8988T (cell line): ENCODE results near the gene RAB8B.
A peak's percentile ranks its signal among the peaks of the same experiment; 100 is the strongest.

Source experiments
- DNase-seq: peaks from one replicate; pipeline ENCODE4 v3.0.0; 2011

The RAB8B gene

DNA sequence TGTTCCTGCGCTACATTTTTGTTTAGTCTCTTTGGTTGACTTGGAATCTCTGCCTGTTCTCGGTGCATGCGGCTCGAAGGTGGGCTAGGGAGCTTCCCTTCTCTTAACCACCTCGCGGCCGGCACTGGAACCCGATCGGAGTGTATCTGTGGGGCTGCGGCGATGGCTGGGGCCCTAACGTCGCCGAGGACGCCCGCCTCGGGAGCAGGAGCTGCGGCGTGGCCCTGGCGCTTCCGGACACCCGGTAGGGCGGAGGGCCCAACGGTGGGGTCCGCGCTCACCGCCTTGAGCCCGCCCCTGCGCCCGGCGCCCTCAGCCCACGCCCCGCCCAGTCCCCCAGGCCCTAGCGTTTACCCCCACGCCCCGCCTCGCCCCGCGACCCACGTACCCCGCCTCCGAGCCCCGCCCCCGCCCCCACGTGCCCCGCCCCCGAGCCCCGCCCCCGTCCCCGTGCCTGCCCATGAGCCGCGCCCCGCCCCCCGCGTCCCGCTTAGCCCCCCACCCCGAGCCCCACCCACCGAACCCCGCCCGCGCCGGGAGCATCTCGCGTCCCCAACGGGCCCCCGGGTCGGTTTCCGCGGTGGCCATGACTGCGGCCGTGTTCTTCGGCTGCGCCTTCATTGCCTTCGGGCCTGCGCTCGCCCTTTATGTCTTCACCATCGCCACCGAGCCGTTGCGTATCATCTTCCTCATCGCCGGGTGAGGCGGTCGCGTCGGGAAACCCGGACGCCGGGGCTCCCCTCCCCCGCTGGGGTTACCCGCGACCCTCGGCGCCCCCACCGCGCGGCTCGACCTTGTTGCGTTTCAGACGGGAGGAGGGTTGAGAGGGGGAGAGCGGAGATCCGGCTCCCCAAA, 87.9 kb downstream of the RAB8B start, which contains the start of gene APH1B:
Gene APH1B, plus strand, starts transcription at position 568 of the 855 bp plus-strand sequence. Its CDS starts 19 bp downstream, at position 587.
- peak; percentile 33 for DNase-seq

DNA sequence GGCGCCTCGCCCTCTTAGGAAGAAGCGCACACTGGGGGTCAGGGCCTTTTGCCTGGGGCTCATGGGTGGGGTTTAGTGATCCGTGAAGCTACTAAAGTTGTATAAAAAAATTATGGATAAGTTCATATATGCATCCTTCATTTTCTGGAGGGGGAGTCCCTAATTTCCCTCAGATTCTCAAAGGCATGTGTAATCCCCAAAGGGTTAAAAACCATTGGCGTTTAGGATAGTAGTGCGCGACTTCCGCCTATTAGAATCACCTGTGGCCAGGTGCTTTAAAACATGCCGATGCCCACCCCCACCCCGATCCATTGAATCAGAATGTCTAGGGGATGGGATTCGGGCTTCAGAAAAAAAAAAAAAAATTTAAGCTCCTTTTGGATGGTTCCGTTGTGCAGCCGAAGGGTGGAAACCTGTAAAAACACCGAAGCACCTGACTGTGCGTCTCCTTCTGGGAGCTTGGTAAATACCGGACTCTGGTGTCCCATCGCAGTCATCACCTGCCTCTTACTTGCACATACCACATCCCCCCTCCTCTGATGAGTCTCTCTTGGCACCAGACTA, 88.6 kb downstream of the RAB8B start:
- DNase-seq, result no peak

DNA sequence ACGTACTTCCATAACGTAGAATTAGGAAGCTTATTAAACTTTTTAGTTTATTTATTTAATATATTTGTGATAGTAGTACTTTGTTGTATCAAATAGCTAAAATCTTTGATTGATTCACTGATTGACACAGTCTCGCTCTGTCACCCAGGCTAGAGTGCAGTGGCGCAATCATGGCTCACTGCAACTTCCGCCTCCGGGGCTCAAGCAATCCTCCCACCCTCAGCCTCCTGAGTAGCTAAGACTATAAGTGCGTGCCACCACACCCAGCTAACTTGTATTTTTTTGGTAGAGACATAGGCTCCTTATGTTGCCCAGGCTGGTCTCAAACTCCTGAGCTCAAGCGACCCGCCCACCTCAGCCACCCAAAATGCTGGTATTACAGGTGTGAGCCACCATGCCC, 93.7 kb downstream of the RAB8B start:
- DNase-seq, result no peak

DNA sequence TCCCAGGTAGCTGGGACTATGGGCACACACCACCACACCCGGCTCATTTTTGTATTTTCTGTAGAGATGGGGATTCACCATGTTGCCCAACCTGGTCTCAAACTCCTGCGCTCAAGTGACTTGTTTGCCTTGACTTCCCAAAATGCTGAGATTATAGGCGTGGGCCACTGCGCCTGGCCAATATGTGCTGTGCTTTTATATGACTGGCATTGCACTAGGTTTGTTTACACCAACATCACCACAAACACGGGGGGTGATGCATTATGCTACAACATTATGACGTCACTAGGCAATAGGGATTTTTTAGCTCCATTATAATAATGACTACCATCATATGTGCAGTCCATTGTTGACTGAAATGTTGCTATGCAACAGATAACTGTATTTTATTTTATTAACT, 94.9 kb downstream of the RAB8B start:
- no peak for DNase-seq

DNA sequence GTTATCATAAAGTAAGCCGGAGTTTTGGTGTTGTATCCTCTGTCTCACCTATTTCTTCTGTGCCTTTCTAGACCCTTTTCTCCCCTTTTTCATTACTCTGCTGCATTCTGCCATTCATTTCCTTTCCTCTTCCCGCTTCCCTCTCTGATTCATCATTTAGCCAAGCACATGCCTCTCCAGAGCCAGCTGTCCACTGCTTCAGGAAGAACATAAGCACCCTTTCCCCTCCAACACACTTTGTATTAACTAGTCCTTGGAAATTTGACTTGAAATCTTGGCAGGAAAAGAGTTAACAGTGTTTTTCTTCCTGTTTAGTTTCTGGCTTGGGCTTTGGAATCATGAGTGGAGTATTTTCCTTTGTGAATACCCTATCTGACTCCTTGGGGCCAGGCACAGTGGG, 97.7 kb downstream of the RAB8B start:
- no peak for DNase-seq

DNA sequence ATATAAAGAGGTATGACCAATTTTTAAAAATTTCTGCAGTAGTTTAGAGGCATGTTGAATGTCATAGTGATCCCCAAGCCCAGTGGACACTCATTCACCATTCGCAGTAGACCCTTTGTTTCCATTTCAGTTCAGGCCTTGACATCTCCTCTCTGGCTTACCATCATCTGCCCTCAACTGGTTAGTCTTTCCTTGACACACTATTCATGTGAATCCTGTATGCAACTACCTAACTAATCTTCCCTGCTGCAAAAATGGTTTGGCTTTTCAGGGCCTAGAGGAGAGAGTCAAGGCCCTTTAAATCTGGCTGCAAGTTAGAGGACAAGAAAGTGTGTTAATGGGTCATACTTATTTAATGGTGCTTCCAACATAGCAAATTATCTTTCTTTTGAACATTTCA, 98.9 kb downstream of the RAB8B start:
- DNase-seq, result no peak

DNA sequence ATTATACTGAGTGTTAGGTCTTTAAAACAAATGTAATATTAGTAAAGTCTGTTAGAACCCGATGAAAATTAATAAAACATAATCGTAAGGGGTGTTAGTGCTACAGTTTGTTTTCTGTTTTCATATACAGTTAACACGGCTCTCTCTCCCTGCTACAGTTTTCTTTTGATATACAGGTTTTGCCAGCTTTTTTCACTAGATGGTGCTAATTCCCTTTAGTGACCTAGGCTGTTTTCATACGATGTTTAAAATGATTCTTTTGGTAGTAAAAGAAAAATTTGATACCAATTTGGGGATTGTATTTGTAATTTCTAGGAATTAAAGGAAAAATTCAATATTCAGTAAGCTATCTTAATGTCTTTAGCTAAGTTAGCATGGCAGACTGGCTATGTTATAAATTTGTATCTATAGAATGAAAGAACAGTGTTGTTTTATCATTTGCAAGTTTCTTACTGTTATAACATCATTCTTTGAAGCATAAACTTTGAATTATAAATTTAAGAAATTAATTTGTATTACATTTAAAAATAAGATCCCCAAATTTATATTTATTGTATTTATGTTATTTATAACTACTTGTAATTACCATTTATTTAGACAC, 99.5 kb downstream of the RAB8B start:
- no peak for DNase-seq

DNA sequence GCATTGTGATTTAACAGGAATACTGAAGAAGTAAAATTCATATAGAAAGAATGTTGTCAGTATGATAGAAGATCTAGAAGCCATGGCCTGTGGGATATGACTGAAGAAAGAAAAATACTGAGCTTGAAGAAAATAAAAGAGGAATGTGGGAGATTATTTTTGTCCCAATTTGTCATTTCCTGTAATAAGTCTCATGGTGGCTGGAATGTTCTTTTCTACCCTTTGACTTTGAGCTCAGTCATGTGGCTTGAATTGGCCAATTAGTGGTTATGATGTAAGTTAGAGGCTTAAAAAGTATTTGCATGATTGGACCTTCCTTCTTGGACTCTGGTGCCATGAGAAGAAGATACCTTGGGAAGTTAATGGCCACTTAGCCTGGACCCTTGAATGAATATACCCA, 102.1 kb downstream of the RAB8B start:
- no peak for DNase-seq

DNA sequence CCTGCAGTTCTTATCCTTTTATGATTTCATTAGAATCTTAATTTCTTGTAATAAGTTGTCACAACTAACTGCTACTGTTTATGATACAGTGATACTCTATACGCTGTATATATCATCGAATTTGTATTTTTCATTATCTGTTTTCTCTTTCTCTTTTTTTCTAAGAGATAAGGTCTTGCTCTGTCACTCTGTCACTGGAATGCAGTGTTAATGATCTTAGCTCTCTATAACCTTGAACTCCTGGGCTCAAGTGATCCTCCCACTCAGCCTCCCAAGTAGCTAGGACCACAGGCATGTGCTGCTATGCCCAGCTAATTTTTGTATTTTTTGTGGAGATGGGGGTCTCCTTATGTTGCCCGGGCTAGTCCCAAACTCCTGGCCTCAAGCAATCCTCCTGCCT, 102.8 kb downstream of the RAB8B start:
- DNase-seq, result no peak

DNA sequence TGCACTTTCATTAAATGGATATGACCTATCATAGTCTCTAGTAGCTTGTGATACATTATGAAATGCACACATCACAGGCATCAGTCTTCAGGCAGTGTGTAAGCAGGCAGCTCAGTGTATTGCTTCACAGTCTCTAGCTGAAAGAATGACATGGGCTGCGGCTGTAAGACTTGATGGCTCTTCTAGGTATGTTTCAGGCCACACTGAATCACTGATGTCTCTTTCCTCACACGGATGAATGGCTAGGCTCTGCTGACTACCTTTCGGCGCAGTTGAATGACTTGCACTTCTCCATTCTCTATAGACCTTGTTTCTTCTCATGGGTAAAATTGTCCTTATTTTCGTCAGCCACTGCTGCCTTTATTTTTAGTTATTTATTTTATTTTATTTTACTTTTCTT, 103.4 kb downstream of the RAB8B start:
- no peak for DNase-seq

DNA sequence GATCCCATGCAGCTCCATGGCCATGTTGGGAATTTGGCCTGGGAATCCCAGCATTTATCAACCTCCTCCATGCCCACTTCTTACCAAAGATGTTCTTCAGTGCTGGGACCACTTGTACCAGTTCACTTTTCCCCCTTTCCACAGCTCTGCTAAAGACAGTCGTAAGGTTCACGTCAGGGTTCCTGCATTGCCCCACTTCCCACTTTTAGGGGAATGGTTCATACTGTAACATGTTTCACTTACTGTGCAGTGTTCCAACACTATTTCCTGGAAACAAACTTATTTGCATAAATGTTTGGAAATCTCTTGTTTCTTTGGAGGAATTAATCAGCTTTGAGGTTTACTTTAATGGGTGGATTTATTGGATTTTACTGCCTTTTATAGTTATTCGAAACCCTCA, 105.0 kb downstream of the RAB8B start:
- no peak for DNase-seq

DNA sequence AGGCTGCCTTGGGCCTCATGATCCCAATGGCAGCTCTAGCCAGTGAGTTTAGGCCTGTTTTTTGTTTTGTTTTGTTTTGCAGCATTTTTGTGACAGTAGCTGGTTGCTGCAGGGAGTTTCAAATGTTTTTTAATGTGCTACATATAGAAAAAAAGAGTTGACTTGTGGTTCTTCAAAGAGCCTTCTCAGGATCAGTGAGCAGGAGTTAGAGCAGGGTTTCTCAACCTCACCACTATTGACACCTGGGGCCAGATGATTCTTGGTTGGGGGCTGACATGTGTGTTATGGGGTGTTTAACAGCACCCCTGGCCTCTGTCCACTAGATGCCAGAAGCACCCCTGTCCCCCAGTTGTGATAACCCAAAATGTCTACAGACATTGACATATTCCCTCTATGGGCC, 105.9 kb downstream of the RAB8B start:
- DNase-seq, result no peak

DNA sequence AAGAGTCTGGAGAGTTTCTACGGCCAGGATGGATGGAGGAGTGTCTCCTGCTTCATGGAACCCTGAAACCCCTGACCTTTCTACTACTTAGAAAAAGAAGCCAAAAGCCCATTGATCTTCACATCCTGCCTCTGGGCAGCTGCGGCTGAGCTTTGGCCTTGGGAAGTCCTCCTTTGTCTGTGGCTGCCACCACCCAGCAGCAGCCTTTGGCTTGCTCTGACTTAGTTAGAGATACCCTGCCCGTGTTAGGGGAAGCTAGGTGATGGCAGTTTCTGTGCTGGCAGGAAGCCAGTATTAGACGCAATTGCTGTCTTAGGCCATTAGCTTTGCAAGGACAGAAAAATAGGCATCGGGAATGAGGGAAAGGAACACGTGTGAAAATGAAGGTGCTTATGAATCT, 106.8 kb downstream of the RAB8B start:
- DNase-seq, result no peak

DNA sequence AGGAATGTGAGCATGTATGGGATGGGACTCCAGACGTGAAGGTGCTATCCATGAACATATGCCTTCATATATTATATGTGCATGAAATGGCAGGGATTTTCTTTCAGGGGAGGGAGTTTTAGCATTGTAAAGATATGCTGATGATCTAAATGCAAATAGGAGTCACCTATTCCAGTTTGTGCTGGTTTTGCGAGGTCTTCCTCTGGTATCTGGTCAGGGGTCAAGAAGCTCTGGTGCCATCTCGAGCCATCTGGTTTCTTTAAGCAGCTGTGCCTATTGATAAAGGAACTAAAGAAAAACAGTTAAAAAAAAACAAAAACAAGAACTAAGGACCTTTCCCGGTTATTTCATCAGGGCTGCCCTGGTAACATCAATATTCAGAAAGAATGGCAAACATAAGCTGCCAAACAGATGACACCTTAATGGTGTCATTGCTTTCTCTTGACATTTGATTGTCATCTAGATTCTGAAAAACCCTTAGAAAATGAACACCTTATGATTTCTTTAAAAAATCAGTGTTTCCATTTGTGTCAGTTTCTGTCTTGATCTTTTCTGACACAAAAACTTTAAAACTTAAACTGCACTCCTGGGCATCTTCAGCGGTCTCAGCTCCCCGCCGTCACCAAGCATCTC, 110.7 kb downstream of the RAB8B start:
- no peak for DNase-seq

DNA sequence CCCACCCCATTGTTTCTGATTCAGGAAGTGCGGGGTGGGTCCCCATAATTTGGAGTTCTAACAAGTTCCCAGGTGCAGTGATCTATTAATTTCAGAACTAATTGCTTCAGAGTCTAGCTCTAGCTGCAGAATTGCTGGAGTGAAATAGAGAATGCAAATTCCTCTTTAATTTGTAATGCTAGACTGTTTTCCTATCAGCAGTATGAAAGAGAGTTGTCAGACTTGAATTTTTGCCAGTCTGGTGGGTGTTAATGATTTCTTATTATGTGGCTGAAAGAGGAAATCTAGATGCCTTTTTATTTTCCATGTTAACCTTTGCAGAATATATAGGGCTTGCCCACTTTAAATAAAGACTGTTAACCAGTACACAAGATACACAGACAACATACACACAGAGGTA, 111.7 kb downstream of the RAB8B start:
- no peak for DNase-seq

DNA sequence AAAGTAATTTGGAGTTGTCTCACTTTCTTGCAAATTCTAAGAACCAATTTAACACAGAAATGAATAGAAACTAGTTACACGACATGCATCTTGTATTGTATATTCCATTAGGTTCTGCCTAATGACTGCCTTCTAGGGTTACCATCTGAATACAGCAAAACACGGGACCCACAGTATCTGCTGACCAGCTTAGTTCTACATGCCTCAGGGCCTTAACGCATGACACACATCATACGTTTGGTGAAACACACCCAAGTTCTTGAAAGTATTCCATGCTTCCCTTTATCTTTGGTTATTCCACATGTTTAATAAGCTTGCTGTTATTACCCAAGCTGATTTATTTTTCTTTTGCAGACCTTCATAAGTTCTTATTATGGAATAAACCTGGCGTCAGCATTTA, 115.9 kb downstream of the RAB8B start:
- DNase-seq, result no peak

DNA sequence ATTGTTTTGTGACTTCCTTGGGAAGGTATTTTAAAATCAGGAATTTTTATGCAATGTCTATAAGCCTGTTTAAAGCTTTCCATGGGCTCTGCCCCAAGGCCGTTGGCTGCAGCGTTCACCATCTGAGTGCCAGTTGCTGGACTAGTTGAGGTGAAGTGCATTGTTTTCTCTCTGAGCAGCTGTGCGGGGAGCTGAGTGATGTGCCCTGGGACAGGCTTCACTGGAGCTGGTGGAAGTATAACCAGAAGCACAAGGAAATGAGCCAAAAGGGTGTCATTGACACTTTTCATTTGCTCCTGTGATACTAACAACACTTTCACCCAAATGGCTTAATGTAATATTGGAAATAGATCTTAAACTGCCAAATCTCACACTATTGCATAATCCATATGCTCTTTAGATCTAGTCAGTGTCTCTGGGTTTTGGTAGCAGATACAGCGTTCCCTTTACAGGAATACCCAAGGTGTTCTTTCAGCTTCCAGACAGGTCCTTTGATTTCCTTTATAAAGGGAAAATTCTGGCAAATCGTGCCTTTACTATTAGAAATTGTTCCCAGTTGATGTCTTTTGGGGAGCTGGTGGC, 117.2 kb downstream of the RAB8B start:
- no peak for DNase-seq

DNA sequence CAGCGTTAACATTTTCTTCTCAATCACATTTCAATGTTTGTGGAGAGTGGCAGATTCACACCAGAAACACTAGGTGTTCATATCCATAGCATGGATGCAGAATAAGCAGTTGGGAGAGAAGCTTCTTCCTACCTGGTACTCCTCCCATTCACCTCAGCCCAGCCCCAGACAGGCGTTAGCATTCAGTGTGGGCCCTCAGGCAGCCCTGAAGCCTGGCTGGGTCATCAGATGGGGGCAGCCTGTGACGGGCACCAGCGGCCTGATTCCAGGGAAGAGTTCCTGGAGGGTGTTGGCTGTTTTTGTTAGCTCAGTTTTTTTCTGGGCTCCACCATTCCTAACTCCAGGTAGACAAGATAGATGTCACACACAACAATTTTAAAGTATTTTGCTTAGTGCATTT, 119.1 kb downstream of the RAB8B start:
- no peak for DNase-seq

DNA sequence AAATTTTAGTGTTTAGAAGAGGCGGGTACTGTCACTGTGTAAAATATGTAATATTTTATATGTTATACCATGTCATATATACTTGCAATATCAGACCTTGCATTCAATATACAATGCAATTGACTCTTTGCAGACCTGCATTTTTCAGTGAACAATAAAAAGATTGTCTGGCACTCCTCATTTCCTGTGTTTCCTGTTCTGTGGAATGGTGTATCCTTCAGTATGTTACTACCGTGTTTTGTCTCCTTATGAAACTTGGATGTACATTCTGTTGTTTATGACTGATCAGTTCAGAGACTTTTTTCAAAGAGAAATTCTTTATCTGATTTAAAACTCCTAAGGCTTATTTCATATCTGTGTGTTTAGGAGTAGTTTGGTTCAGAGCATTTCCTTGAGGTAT, 119.5 kb downstream of the RAB8B start:
- DNase-seq, result no peak

DNA sequence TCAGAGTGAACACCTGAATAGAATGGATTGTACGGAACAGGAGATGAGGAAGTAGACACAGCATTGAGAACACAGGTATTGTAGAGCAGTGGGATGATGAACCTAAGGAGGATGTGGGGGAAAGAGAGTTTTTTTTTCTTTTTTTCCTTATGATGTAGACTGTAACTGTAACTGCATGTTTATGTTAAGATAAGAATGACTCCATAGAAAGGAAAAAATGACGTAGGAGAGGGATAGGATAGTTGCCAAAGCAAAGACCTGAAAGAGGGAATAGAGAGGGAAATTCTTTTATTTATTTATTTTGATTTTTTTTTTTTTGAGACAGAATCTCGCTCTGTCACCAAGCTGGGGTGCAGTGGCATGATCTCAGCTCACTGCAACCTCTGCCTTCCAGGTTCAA, 121.2 kb downstream of the RAB8B start:
- DNase-seq, result no peak

DNA sequence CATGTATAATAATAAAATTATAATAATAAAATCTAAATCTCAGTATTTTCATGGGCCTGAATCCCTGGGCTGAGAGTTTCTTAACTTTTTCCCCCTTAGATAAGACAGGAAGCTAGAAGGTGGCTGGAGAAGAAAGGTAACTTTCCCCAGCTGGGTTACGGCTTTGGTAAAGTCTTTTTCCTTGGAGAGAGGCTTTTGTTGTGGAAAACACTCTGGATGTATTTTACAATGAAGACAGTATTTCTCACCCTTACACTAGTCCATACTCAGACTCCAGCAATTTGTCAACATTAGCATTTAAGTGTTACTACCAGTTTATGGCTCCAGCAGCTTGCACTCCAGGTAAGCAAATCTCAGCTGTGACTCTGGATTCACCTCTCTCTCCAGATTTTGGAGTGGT, 122.9 kb downstream of the RAB8B start:
- DNase-seq, result no peak

DNA sequence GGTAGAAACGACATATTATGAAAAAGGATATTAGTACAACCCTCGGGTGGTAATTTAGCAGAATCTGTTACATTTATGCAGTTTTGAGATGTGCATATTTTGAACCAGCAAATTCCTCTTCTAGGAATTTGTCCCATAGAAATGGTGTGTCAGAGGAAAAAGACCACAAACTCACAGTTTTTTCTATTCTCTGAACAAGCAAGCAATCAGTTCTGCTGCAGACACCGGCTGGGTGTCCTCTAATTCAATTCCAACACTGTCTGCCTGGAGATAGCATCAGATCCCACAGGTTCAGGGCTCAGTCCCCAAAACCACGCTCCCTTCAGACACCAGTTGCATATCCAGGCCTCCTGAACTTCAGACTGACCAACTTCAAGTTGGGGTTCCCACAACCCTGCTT, 124.4 kb downstream of the RAB8B start:
- no peak for DNase-seq

DNA sequence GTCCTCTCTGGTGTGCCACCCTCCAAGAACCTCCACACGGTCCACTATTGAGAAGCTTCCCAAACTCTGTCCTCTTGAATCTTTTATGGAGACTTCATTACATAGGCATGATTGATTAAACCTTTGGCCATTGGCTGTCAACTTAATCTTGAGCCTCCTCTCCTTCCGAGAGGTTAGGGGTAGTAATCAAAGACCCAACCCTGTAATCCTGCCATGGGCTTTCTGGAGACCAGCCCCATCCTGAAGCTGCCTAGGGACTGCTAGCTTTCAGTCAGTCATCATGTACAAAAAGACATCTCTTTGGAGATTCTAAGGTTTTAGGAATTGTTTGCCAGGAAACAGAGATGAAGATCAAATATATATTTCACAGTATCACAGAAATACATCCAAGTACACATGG, 125.0 kb downstream of the RAB8B start:
- no peak for DNase-seq
